Mesenteric fat pad (tissue), 1 donor: ENCODE results near the gene CLDN2. TPM values are rescaled to one million over a fixed set of nuclear protein-coding genes. Genes with fewer than 3 reads are reported as not detected.
"Not testable (repeated sequence)": the region's sequence is repeated elsewhere in the genome, so short reads cannot be mapped to it uniquely, and the experiment has no call there.

Experiments
- DNase-seq: peaks from one replicate; pipeline ENCODE4 v3.0.0-alpha.2; 2020; ENCODE audit warnings: low spot score
- long read RNA-seq: library from polyadenylated mRNA; unstranded; transcript quantifications from one replicate; pipeline ENCODE4 v2.0.0, GENCODE V29; 2020
- total RNA-seq: library from RNA; stranded (reverse); fragmentation: NEBNext Ultra II Directional; extraction: Animal tissue kit (Norgen Biotek cat#: 25700); gene quantifications from one replicate; pipeline ENCODE4 v1.2.1, GENCODE V29; 2021
- donor health status: DM: yes; HTN: yes; CAD: no.

CLDN2 gene, protein sequence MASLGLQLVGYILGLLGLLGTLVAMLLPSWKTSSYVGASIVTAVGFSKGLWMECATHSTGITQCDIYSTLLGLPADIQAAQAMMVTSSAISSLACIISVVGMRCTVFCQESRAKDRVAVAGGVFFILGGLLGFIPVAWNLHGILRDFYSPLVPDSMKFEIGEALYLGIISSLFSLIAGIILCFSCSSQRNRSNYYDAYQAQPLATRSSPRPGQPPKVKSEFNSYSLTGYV
- 1.5 TPM for total RNA-seq
- long read RNA-seq, transcript CLDN2-203 (2 exons, 3,150 nt): major isoform, 5 of 6 reads
- long read RNA-seq, partial matches to known transcripts: 0 of 6 reads
- long read RNA-seq, other reads (novel, unspliced or antisense): 1 of 6 reads

- no peak for DNase-seq
Observed at GRCh38 chrX:106919932-106920452, at the start of gene CLDN2. Gene CLDN2, plus strand, starts transcription at chrX:106920402. Its CDS starts 7,827 bp downstream, at chrX:106928229.

DNA sequence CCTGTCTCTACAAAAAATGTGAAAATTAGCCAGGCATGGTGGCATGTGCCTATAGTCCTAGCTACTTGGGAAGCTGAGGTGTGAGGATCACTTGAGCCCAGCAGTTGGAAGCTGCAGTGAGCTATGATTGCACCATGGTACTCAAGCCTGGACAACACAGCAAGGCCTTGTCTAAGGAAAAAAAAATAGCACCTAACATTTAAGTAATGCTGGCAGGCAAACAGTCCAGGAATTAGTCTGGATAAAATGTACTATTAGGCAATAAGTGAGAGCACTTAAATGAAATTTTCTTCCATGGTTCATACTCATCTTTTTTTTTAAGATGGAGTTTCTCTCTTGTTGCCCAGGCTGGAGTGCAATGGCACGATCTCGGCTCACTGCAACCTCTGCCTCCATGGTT lies 47.4 kb upstream of the CLDN2 start:
- DNase-seq: not testable (repeated sequence)

GRCh38 chrX:106874075-106874474 lies 46.1 kb upstream of the CLDN2 start:
- no peak for DNase-seq

DNA sequence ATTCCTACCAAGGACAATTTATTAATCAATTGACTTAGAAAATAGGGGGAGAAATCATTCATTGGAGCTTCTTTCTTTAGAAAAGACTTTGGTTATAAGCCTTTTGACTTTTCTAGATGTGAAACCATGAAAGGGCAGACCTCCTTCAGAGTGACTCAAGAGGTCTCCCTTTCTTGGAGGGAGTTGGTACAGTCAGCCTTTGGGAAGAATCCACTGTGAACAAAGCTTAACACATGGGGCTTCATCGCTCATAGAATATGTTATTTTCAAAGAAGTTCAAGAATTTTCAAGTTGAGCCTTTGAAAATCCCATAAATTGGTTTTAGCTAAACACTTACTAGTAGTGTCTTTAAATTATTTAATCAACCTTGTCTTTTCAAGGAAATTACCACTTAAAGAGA lies 45.1 kb upstream of the CLDN2 start:
- no peak for DNase-seq

DNA sequence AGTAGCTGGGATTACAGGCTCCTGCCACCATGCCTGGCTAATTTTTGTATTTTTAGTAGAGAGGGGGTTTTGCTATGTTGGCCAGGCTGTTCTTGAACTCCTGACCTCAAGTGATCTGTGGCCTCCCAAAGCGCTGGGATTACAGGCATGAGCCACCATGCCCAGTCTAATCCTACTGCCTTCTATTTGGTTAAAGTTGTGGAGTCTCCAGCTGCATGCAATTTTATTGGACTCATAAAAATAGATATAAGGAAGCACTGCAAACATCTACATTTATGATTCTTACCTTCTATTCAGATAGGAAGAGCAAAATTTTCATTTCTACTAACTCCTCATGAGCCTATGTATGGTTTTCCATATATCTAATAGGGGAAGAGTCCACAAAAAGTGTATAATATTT lies 30.7 kb upstream of the CLDN2 start:
- DNase-seq: no peak

GRCh38 chrX:106891762-106892460 lies 28.3 kb upstream of the CLDN2 start:
- no peak for DNase-seq

DNA sequence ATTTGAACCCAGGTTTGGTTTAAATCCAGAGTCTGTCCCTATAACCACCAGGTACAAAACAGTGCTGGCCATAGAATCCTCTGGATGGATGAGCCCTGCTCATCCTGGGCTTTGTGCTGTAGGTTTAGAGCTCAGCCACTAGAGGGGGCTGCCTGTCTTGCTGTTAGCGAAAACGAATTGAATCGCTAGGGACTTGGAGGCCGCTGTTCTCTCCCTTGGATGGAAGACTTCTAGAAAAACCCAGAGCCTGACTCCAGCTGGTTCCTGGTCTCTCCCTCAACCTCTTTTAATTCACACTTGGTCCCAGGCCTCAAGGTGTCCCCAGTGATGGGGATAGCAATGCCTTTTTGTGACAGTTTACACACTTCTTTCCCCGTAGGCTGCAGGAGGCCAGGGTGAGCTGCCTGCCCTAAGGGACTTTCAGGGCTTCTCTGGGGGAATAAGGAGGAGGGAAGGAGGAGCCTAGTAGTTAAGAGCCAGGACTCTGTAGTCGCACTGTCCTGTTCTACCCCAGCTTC lies 25.8 kb upstream of the CLDN2 start:
- no peak for DNase-seq

DNA sequence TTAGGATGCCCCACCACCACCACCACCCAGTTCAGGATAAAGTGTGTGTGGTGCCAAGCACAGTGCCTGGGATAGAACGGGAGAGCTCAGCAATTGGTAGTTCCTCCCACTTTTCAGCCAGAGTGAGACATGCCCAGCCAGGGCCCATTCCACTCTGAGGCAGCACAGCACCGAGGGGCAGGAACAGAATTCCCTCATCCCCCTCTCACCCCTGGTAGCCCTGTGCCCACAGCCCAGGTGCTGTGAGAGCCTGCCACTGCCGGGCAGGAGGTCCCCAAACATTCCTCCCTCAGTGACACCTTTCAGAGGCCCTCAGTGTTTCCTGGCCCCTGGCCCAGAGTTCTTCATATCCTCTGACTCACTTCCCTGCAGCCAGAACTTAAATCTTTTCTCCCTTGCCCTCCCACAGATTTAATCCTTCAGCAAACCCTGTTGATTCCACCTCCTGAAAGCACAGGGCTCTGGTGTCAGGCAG lies 25.2 kb upstream of the CLDN2 start:
- no peak for DNase-seq

GRCh38 chrX:106897259-106897658 lies 22.9 kb upstream of the CLDN2 start:
- DNase-seq: no peak

DNA sequence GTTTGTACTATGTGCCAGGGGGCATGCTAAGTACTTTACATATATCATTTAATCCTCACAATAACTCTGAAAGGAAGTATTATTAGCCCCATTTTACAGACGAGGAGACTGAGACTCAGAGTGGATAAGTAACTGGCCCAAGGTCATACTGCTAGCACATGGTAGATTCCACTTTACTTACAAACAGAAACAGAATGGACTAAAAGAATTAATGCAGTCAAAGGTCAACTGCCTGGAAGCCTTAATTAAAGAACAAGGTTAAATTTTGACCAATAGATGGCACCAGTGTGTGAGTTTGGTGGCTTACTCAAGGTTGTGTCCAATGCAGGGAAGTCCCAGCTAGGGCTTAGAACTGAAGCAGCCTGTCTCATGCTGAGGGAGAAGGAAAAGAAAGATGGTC lies 21.7 kb upstream of the CLDN2 start:
- DNase-seq: no peak

- no peak for DNase-seq
Observed at GRCh38 chrX:106899276-106899675, 20.9 kb upstream of the CLDN2 start.

- DNase-seq: no peak
Observed at GRCh38 chrX:106899841-106900240, 20.4 kb upstream of the CLDN2 start.

GRCh38 chrX:106901341-106901740 lies 18.9 kb upstream of the CLDN2 start:
- DNase-seq: no peak

DNA sequence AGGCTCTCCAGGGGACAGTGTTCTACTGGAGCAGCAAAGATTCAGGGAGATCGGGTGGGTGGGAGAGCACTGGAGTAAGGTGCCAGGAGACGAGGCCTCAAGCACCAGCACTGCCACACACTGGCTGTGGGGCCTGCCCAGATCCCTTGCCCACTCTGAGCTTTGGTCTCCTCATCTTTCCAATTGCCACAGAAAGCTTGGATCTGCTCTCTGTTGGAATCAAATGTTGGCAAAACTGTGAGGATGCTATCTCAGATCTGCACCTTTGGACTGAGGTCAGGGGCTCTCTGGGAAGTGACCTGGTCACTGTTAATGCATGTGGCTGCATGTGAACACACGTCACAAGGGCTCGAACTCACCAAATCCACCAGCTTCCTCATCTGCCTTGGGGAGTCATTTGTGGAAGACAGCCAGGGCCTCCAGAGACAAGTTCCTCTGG lies 18.4 kb upstream of the CLDN2 start:
- no peak for DNase-seq

DNA sequence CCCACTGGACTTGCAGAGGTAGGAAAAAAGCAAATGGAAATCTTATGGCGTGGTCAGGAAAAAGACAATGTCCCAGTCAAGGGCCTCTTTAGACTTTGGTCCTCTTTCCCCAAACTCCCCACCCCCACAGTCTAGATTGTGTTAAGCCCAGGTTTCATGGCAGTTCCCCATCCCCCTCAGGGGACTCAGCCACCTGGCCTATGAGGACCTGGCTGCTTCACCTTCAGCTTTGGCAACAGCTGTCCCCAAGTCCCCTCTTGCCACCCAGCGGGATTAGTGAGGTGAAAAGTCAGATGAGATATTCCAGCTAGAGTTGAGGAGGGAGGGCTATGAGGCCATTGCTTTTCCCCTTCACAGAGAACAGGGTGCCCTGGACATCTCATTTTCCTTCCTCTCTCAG lies 17.5 kb upstream of the CLDN2 start:
- DNase-seq: no peak

DNA sequence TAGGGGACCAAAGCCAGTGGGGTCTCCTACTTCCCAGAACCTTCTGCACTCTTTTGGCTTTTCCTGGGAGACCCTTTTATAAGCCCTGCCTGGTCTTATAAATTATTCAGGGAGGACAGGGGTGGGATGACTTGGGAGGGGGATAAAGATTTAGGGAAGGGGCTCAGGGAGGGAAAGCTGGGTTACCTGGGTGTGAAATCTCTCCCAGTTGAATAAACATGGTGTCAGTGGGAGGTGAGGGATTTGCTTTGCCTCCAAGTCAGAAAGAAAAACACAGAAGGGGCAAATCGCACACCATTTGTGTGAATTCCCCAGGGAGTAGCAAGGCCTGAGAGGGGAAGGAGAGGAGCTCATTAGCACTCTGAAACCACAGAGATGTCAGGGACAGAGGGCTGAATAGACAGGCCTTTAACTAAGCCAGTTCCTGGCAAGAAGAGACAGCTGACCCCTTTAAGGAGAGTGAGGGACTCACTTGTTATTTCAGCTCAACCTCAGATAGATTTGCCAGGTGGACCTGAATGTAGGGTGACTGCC lies 16.8 kb upstream of the CLDN2 start, which contains the start of gene RIPPLY1:
RIPPLY1 (minus strand) TSS at position 51 of the 534 bp plus-strand sequence. CDS start 54 bp downstream, outside the sequence.
- no peak for DNase-seq

GRCh38 chrX:106903856-106904528 lies 16.2 kb upstream of the CLDN2 start:
- no peak for DNase-seq

GRCh38 chrX:106905064-106905708 lies 15.0 kb upstream of the CLDN2 start:
- no peak for DNase-seq

GRCh38 chrX:106906361-106906760 lies 13.8 kb upstream of the CLDN2 start:
- no peak for DNase-seq

- no peak for DNase-seq
Observed at GRCh38 chrX:106912864-106913263, 7.3 kb upstream of the CLDN2 start.
